MM.1S (cell line): ENCODE measurements around the gene GOLGA2.
"Not testable (repeated sequence)": the region's sequence is repeated elsewhere in the genome, so short reads cannot be mapped to it uniquely, and the experiment has no call there.

Source experiments
- EZH2phosphoT487 ChIP-seq: fragments of 300-600 bp; sonication (generic); IDR thresholded peaks from 2 replicates; pipeline ENCODE4 v1.6.1; 2018; ENCODE audit warnings: antibody characterized with exemption, low read length
- TF ChIP-seq, protein P1 (sequence below): fragments of 300-600 bp; sonication (generic); IDR thresholded peaks from 2 replicates; pipeline ENCODE4 v1.5.1; 2016; ENCODE audit warnings: antibody characterized with exemption, low read length, mixed read lengths

GRCh38 chr9:128230897-128231296 is 44.9 kb downstream of the GOLGA2 start:
- TF ChIP-seq, protein P1, sequence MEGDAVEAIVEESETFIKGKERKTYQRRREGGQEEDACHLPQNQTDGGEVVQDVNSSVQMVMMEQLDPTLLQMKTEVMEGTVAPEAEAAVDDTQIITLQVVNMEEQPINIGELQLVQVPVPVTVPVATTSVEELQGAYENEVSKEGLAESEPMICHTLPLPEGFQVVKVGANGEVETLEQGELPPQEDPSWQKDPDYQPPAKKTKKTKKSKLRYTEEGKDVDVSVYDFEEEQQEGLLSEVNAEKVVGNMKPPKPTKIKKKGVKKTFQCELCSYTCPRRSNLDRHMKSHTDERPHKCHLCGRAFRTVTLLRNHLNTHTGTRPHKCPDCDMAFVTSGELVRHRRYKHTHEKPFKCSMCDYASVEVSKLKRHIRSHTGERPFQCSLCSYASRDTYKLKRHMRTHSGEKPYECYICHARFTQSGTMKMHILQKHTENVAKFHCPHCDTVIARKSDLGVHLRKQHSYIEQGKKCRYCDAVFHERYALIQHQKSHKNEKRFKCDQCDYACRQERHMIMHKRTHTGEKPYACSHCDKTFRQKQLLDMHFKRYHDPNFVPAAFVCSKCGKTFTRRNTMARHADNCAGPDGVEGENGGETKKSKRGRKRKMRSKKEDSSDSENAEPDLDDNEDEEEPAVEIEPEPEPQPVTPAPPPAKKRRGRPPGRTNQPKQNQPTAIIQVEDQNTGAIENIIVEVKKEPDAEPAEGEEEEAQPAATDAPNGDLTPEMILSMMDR: not testable (repeated sequence)
- TF ChIP-seq EZH2phosphoT487: not testable (repeated sequence)
